Left renal pelvis (tissue), 4 donors: ENCODE results near the gene KMT2E. TPM values are rescaled to one million over a fixed set of nuclear protein-coding genes. Genes with fewer than 3 reads are reported as not detected.

Experiments used
- DNase-seq, 4 donors: peaks; one replicate each; pipeline ENCODE4 v3.0.0-alpha.2; 2013; ENCODE audit warnings: low read depth in 4 of 4, low spot score in 3 of 4
- polyA plus RNA-seq, 4 donors: library from polyadenylated mRNA; unstranded; fragments of 120-200 nt; gene quantifications; one replicate each; pipeline ENCODE4 v1.2.1, GENCODE V29; 2013; ENCODE audit not compliant: insufficient read length in 4 of 4

Gene KMT2E
- polyA plus RNA-seq, 4 donors, result 60.7 to 81.8 (median 75.8) TPM

- no peak for DNase-seq
Observed at GRCh38 chr7:105153531-105153930, 139.5 kb downstream of the KMT2E start.

GRCh38 chr7:105154084-105154483, 140.1 kb downstream of the KMT2E start:
- no peak for DNase-seq

DNA sequence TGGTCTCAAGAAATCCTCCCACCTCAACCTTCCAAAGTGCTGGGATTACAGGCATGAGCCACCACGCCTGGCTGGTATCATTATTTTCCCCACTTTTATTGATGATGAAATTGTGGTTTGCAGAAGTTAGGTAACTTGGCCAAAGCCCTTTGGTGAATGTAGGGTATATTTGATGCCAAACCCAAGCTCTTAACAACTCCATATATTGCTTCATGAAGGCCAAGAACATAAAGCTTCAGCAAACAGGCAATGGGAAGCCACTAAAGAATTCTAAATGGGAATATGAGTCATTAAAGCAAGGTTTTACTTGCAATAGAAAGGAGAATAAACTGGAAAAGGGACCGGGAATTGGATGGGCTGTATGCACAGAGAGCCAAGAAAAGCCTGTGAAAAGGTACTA, 142.7 kb downstream of the KMT2E start:
- no peak for DNase-seq

DNA sequence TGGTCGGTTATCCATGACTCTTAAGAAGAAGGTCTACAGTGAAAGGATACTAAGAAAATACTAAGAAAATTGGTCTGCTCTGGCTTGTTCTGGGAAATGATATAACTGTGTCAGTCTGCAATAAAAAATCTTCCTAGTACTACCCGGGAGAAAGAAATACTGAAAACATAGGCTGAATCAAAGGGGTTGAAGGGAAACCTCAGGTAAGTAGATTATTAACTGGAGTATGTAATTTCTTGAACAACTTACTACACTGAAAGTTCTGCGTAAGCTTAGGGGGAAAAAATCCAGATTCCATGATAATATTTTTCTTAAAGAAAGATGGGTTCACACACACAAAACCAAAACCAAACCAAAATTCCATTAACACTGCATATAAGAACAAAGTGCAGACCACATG, 143.3 kb downstream of the KMT2E start:
- no peak for DNase-seq

- DNase-seq, result no peak
Observed at GRCh38 chr7:105161366-105161765, 147.4 kb downstream of the KMT2E start.
